ENCODE data around the gene ASCC1.
"Not testable (repeated sequence)": the region's sequence is repeated elsewhere in the genome, so short reads cannot be mapped to it uniquely, and the experiment has no call there.

ASCC1 gene

GRCh38 chr10:72124989-72125388, 91.1 kb downstream of the ASCC1 start:
- DNase-seq (ENCODE audit: low read depth) = no peak

GRCh38 chr10:72124381-72124780, 91.7 kb downstream of the ASCC1 start:
- DNase-seq (ENCODE audit: low read depth) = no peak

GRCh38 chr10:72123616-72124015, 92.5 kb downstream of the ASCC1 start:
- DNase-seq (ENCODE audit: low read depth) = no peak

GRCh38 chr10:72122221-72122620, 93.9 kb downstream of the ASCC1 start:
- DNase-seq (ENCODE audit: low read depth) = no peak

- no peak for DNase-seq (ENCODE audit: low read depth)
Measured at GRCh38 chr10:72121389-72121788, 94.7 kb downstream of the ASCC1 start.

- no peak for DNase-seq (ENCODE audit: low read depth)
Measured at GRCh38 chr10:72116372-72116771, 99.7 kb downstream of the ASCC1 start.

GRCh38 chr10:72114706-72115450, 101.2 kb downstream of the ASCC1 start:
- DNase-seq (ENCODE audit: low read depth) = no peak

- no peak for DNase-seq (ENCODE audit: low read depth)
Measured at GRCh38 chr10:72110673-72111401, 105.2 kb downstream of the ASCC1 start.

GRCh38 chr10:72109636-72110157, 106.4 kb downstream of the ASCC1 start:
- no peak for DNase-seq (ENCODE audit: low read depth)

GRCh38 chr10:72108830-72109635, 107.0 kb downstream of the ASCC1 start:
- no peak for DNase-seq (ENCODE audit: low read depth)

GRCh38 chr10:72108004-72108370, 108.1 kb downstream of the ASCC1 start:
- DNase-seq (ENCODE audit: low read depth) = not testable (repeated sequence)

GRCh38 chr10:72107325-72108003, 108.6 kb downstream of the ASCC1 start:
- DNase-seq (ENCODE audit: low read depth) = no peak

- no peak for DNase-seq (ENCODE audit: low read depth)
Measured at GRCh38 chr10:72106896-72107295, 109.2 kb downstream of the ASCC1 start.

- DNase-seq (ENCODE audit: low read depth) = no peak
Measured at GRCh38 chr10:72106154-72106849, 109.8 kb downstream of the ASCC1 start.

GRCh38 chr10:72105710-72106109, 110.4 kb downstream of the ASCC1 start:
- no peak for DNase-seq (ENCODE audit: low read depth)

GRCh38 chr10:72105098-72105475, 111.0 kb downstream of the ASCC1 start:
- no peak for DNase-seq (ENCODE audit: low read depth)

- DNase-seq (ENCODE audit: low read depth) = no peak
Measured at GRCh38 chr10:72104472-72105097, 111.5 kb downstream of the ASCC1 start.

- DNase-seq (ENCODE audit: low read depth) = no peak
Measured at GRCh38 chr10:72099600-72099921, 116.5 kb downstream of the ASCC1 start.

- no peak for DNase-seq (ENCODE audit: low read depth)
Measured at GRCh38 chr10:72098836-72099599, 117.1 kb downstream of the ASCC1 start.

GRCh38 chr10:72098301-72098835, 117.7 kb downstream of the ASCC1 start:
- no peak for DNase-seq (ENCODE audit: low read depth)
